Measurements from ENCODE around the gene IL3RA.

The IL3RA gene

GRCh38 chrX:1407035-1407434, 70.5 kb downstream of the IL3RA start:
- Histone ChIP-seq H2BK5ac (ENCODE audit: low read length) (no peak overlapping the region), H2BK15ac (ENCODE audit: low read length) (no peak overlapping the region), H3K14ac (ENCODE audit: low read length) (no peak overlapping the region), H3K79me1 (ENCODE audit: low read depth, low read length) (peaks cover 4% of the 10 kb centered on the region), H3K27me3 (ENCODE audit: control insufficient read depth in 3 of 3, insufficient read depth in 3 of 3, low read depth in 1 of 3, low read length in 3 of 3) (no peaks in the 10 kb centered on the region), H3K9me3 (replicated peaks in 1 of 2; ENCODE audit: control insufficient read depth in 2 of 2, insufficient read depth in 1 of 2, low read depth in 1 of 2, low read length in 2 of 2) (peaks cover 4 to 5% of the 10 kb centered on the region in 2 donors), H4K8ac (ENCODE audit: low read depth, low read length) (no peak overlapping the region), H3K18ac (ENCODE audit: low read length) (no peak overlapping the region), H4K91ac (ENCODE audit: low read depth, low read length, poor library complexity) (no peak overlapping the region), H2AK5ac (ENCODE audit: low read depth, low read length) (no peak overlapping the region), H3K27ac (replicated peaks; ENCODE audit: low read length) (no peak overlapping the region), H3K23ac (ENCODE audit: low read depth, low read length, poor library complexity) (no peak overlapping the region), H2BK12ac (ENCODE audit: low read length) (no peak overlapping the region), H3K4me1 (ENCODE audit: control insufficient read depth in 2 of 2, insufficient read depth in 1 of 2, low read depth in 1 of 2, low read length in 2 of 2) (peaks cover 0 to 4% of the 10 kb centered on the region in 2 donors), H2AFZ (ENCODE audit: low read length) (no peak overlapping the region), H2BK120ac (ENCODE audit: low read depth, low read length) (no peak overlapping the region), H3K4ac (ENCODE audit: low read length) (no peak overlapping the region), H3K9ac (ENCODE audit: low read depth, low read length, poor library complexity) (no peak overlapping the region), H3K4me2 (ENCODE audit: insufficient read depth, low read length, poor library complexity, severe bottlenecking) (no peak overlapping the region), H3K36me3 (replicated peaks in 1 of 2; ENCODE audit: control insufficient read depth in 2 of 2, insufficient read depth in 2 of 2, low read length in 2 of 2) (peaks cover 55 to 72% of the 10 kb centered on the region in 2 donors), H3K4me3 (ENCODE audit: low read length in 2 of 2) (no peak overlapping the region)
- no peak for DNase-seq (ENCODE audit: low spot score)

GRCh38 chrX:1411326-1411725, 74.7 kb downstream of the IL3RA start:
- H3K9me3 ChIP-seq (replicated peaks in 1 of 2; ENCODE audit: control insufficient read depth in 2 of 2, insufficient read depth in 1 of 2, low read depth in 1 of 2, low read length in 2 of 2) = peaks cover 0 to 5% of the 10 kb centered on the region in 2 donors
- H3K9ac ChIP-seq (ENCODE audit: low read depth, low read length, poor library complexity) = no peak overlapping the region
- no peak overlapping the region for H2BK120ac ChIP-seq (ENCODE audit: low read depth, low read length)
- no peak overlapping the region for H2AFZ ChIP-seq (ENCODE audit: low read length)
- no peak overlapping the region for H2BK12ac ChIP-seq (ENCODE audit: low read length)
- no peak overlapping the region for H2BK5ac ChIP-seq (ENCODE audit: low read length)
- H3K4me1 ChIP-seq (ENCODE audit: control insufficient read depth in 2 of 2, insufficient read depth in 1 of 2, low read depth in 1 of 2, low read length in 2 of 2) = peaks cover 0 to 4% of the 10 kb centered on the region in 2 donors
- H3K27ac ChIP-seq (replicated peaks; ENCODE audit: low read length) = peak overlapping the region; percentile 48
- peaks cover 2% of the 10 kb centered on the region for H3K79me1 ChIP-seq (ENCODE audit: low read depth, low read length)
- H3K27me3 ChIP-seq (ENCODE audit: control insufficient read depth in 3 of 3, insufficient read depth in 3 of 3, low read depth in 1 of 3, low read length in 3 of 3) = no peaks in the 10 kb centered on the region
- no peak overlapping the region for H3K4me2 ChIP-seq (ENCODE audit: insufficient read depth, low read length, poor library complexity, severe bottlenecking)
- no peak overlapping the region for H3K14ac ChIP-seq (ENCODE audit: low read length)
- DNase-seq (ENCODE audit: low spot score) = no peak
- H2BK15ac ChIP-seq (ENCODE audit: low read length) = no peak overlapping the region
- H3K18ac ChIP-seq (ENCODE audit: low read length) = no peak overlapping the region
- H3K4ac ChIP-seq (ENCODE audit: low read length) = no peak overlapping the region
- H2AK5ac ChIP-seq (ENCODE audit: low read depth, low read length) = no peak overlapping the region
- no peak overlapping the region for H4K8ac ChIP-seq (ENCODE audit: low read depth, low read length)
- H3K36me3 ChIP-seq (replicated peaks in 1 of 2; ENCODE audit: control insufficient read depth in 2 of 2, insufficient read depth in 2 of 2, low read length in 2 of 2) = peaks cover 32 to 64% of the 10 kb centered on the region in 2 donors
- no CpG with 5 or more reads among the region's 12 CpGs for WGBS, 2 donors (ENCODE audit: extremely low coverage in 2 of 2, insufficient read length in 2 of 2, insufficient replicate concordance in 1 of 2)
- H4K91ac ChIP-seq (ENCODE audit: low read depth, low read length, poor library complexity) = no peak overlapping the region
- no peak overlapping the region for H3K23ac ChIP-seq (ENCODE audit: low read depth, low read length, poor library complexity)
- H3K4me3 ChIP-seq (ENCODE audit: low read length in 2 of 2) = no peak overlapping the region

- H3K4ac ChIP-seq (ENCODE audit: low read length) = no peak overlapping the region
- no peak for DNase-seq (ENCODE audit: low spot score)
- no peak overlapping the region for H3K4me2 ChIP-seq (ENCODE audit: insufficient read depth, low read length, poor library complexity, severe bottlenecking)
- H3K9me3 ChIP-seq (replicated peaks in 1 of 2; ENCODE audit: control insufficient read depth in 2 of 2, insufficient read depth in 1 of 2, low read depth in 1 of 2, low read length in 2 of 2) = peaks cover 0 to 13% of the 10 kb centered on the region in 2 donors
- no peak overlapping the region for H3K27ac ChIP-seq (replicated peaks; ENCODE audit: low read length)
- no peak overlapping the region for H3K23ac ChIP-seq (ENCODE audit: low read depth, low read length, poor library complexity)
- H3K14ac ChIP-seq (ENCODE audit: low read length) = no peak overlapping the region
- peaks cover 3% of the 10 kb centered on the region for H3K79me1 ChIP-seq (ENCODE audit: low read depth, low read length)
- no peaks in the 10 kb centered on the region for H3K27me3 ChIP-seq (ENCODE audit: control insufficient read depth in 3 of 3, insufficient read depth in 3 of 3, low read depth in 1 of 3, low read length in 3 of 3)
- H4K8ac ChIP-seq (ENCODE audit: low read depth, low read length) = no peak overlapping the region
- H3K4me1 ChIP-seq (ENCODE audit: control insufficient read depth in 2 of 2, insufficient read depth in 1 of 2, low read depth in 1 of 2, low read length in 2 of 2) = peaks cover 0 to 4% of the 10 kb centered on the region in 2 donors
- no peak overlapping the region for H3K9ac ChIP-seq (ENCODE audit: low read depth, low read length, poor library complexity)
- no peak overlapping the region for H2BK5ac ChIP-seq (ENCODE audit: low read length)
- peaks cover 34 to 64% of the 10 kb centered on the region in 2 donors for H3K36me3 ChIP-seq (replicated peaks in 1 of 2; ENCODE audit: control insufficient read depth in 2 of 2, insufficient read depth in 2 of 2, low read length in 2 of 2)
- no peak overlapping the region for H2AFZ ChIP-seq (ENCODE audit: low read length)
- no peak overlapping the region for H4K91ac ChIP-seq (ENCODE audit: low read depth, low read length, poor library complexity)
- H2BK15ac ChIP-seq (ENCODE audit: low read length) = no peak overlapping the region
- no peak overlapping the region for H3K4me3 ChIP-seq (ENCODE audit: low read length in 2 of 2)
- H3K18ac ChIP-seq (ENCODE audit: low read length) = no peak overlapping the region
- no peak overlapping the region for H2BK120ac ChIP-seq (ENCODE audit: low read depth, low read length)
- WGBS, 2 donors (ENCODE audit: extremely low coverage in 2 of 2, insufficient read length in 2 of 2, insufficient replicate concordance in 1 of 2) = no CpG with 5 or more reads among the region's 31 CpGs
- H2AK5ac ChIP-seq (ENCODE audit: low read depth, low read length) = no peak overlapping the region
- no peak overlapping the region for H2BK12ac ChIP-seq (ENCODE audit: low read length)
Observed at GRCh38 chrX:1412551-1413161, 76.1 kb downstream of the IL3RA start.

GRCh38 chrX:1416327-1416784, 79.8 kb downstream of the IL3RA start:
- H2BK15ac ChIP-seq (ENCODE audit: low read length) = no peak overlapping the region
- H3K36me3 ChIP-seq (replicated peaks in 1 of 2; ENCODE audit: control insufficient read depth in 2 of 2, insufficient read depth in 2 of 2, low read length in 2 of 2) = peaks cover 49 to 84% of the 10 kb centered on the region in 2 donors

More at GRCh38 chrX:1416327-1416784, 79.8 kb downstream of the IL3RA start:
- H2AK5ac ChIP-seq (ENCODE audit: low read depth, low read length) = no peak overlapping the region
- H3K23ac ChIP-seq (ENCODE audit: low read depth, low read length, poor library complexity) = peak overlapping the region; percentile 96
- H3K4ac ChIP-seq (ENCODE audit: low read length) = no peak overlapping the region
- H2BK5ac ChIP-seq (ENCODE audit: low read length) = no peak overlapping the region
- no CpG with 5 or more reads among the region's 15 CpGs for WGBS, 2 donors (ENCODE audit: extremely low coverage in 2 of 2, insufficient read length in 2 of 2, insufficient replicate concordance in 1 of 2)
- peaks cover 3% of the 10 kb centered on the region for H3K79me1 ChIP-seq (ENCODE audit: low read depth, low read length)
- no peak overlapping the region for H3K27ac ChIP-seq (replicated peaks; ENCODE audit: low read length)
- peak overlapping the region; percentile 63 for H3K9ac ChIP-seq (ENCODE audit: low read depth, low read length, poor library complexity)
- H3K4me2 ChIP-seq (ENCODE audit: insufficient read depth, low read length, poor library complexity, severe bottlenecking) = no peak overlapping the region
- H3K14ac ChIP-seq (ENCODE audit: low read length) = no peak overlapping the region
- H3K18ac ChIP-seq (ENCODE audit: low read length) = no peak overlapping the region
- no peak for DNase-seq (ENCODE audit: low spot score)
- peak overlapping the region; percentile 16 for H4K91ac ChIP-seq (ENCODE audit: low read depth, low read length, poor library complexity)
- peak overlapping the region; percentile 89 for H4K8ac ChIP-seq (ENCODE audit: low read depth, low read length)
- peaks cover 6 to 24% of the 10 kb centered on the region in 2 donors for H3K9me3 ChIP-seq (replicated peaks in 1 of 2; ENCODE audit: control insufficient read depth in 2 of 2, insufficient read depth in 1 of 2, low read depth in 1 of 2, low read length in 2 of 2)
- no peaks in the 10 kb centered on the region for H3K27me3 ChIP-seq (ENCODE audit: control insufficient read depth in 3 of 3, insufficient read depth in 3 of 3, low read depth in 1 of 3, low read length in 3 of 3)
- H2AFZ ChIP-seq (ENCODE audit: low read length) = no peak overlapping the region
- no peak overlapping the region for H2BK12ac ChIP-seq (ENCODE audit: low read length)
- peak overlapping the region in 1 of 2 donors; percentile 2 for H3K4me3 ChIP-seq (ENCODE audit: low read length in 2 of 2)
- peaks cover 0 to 2% of the 10 kb centered on the region in 2 donors for H3K4me1 ChIP-seq (ENCODE audit: control insufficient read depth in 2 of 2, insufficient read depth in 1 of 2, low read depth in 1 of 2, low read length in 2 of 2)
- H2BK120ac ChIP-seq (ENCODE audit: low read depth, low read length) = no peak overlapping the region

Data from neuronal stem cell (in vitro differentiated cells).